HG02798 (cell line): ENCODE measurements around the gene HOXB7.

Source experiments
- ATAC-seq: cut with Tn5 transposase; IDR thresholded peaks from one replicate; pipeline ENCODE4 v1.9.1; 2021; ENCODE audit warnings: mild to moderate bottlenecking; ENCODE audit not compliant: unreplicated experiment, poor library complexity

Gene HOXB7

GRCh38 chr17:48612456-48612853, 1.6 kb upstream of the HOXB7 start:
- ATAC-seq: no peak

GRCh38 chr17:48611681-48612455, 1.1 kb upstream of the HOXB7 start:
- no peak for ATAC-seq

- ATAC-seq: peak; percentile 18
These were observed 396 bp upstream of the HOXB7 start for GRCh38 chr17:48611213-48611612.

- no peak for ATAC-seq
These were observed 997 bp downstream of the HOXB7 start for GRCh38 chr17:48609759-48610281.

GRCh38 chr17:48609033-48609432, 1.8 kb downstream of the HOXB7 start:
- ATAC-seq: no peak

GRCh38 chr17:48608494-48608834, 2.4 kb downstream of the HOXB7 start:
- ATAC-seq: no peak

GRCh38 chr17:48606892-48607614, 3.8 kb downstream of the HOXB7 start:
- ATAC-seq: no peak

- ATAC-seq: no peak
These were observed 4.6 kb downstream of the HOXB7 start for GRCh38 chr17:48605991-48606891.

- ATAC-seq: no peak
These were observed 5.4 kb downstream of the HOXB7 start for GRCh38 chr17:48605409-48605919.

- no peak for ATAC-seq
These were observed 6.0 kb downstream of the HOXB7 start, which contains the start of gene HOXB6 for GRCh38 chr17:48604770-48605329. TSS of gene HOXB6 (minus strand) at chr17:48604986. CDS start at chr17:48598150, 6,836 bp downstream.

- ATAC-seq: no peak
These were observed 6.7 kb downstream of the HOXB7 start for GRCh38 chr17:48603959-48604769.

- ATAC-seq: no peak
These were observed 9.0 kb downstream of the HOXB7 start for GRCh38 chr17:48601539-48602425.

- ATAC-seq: no peak
These were observed 9.6 kb downstream of the HOXB7 start for GRCh38 chr17:48601207-48601538.

GRCh38 chr17:48600244-48601098, 10.3 kb downstream of the HOXB7 start:
- ATAC-seq: no peak

- ATAC-seq: no peak
These were observed 11.5 kb downstream of the HOXB7 start for GRCh38 chr17:48599354-48599753.

- ATAC-seq: no peak
These were observed 12.1 kb downstream of the HOXB7 start for GRCh38 chr17:48598736-48599135.
